WTC11 (cell line): ENCODE measurements around the gene FOXA1. TPM values are rescaled to one million over a fixed set of nuclear protein-coding genes. Genes with fewer than 3 reads are reported as not detected.

Experiments
- ATAC-seq: fragments of 200-7000 bp; cut with Tn5 transposase; 2 replicates; pipeline ENCODE4 v1.10.0; 2021; ENCODE audit warnings: mild to moderate bottlenecking, moderate library complexity
- CTCF ChIA-PET: fragments of 300-600 bp; sonication (Branson Sonifier 250); formaldehyde crosslinking; loops from one replicate; lab custom pipeline; 2021; ENCODE audit warnings: antibody characterized with exemption; lab: Charles Lee
- POLR2A ChIA-PET: fragments of 350-600 bp; sonication (Branson Sonifier 250); formaldehyde crosslinking; loops from one replicate; lab custom pipeline; 2021; ENCODE audit warnings: antibody characterized with exemption; lab: Charles Lee
- DNase-seq: peaks from one replicate; pipeline ENCODE4 v3.0.0; 2021; ENCODE audit warnings: low spot score
- H3K27ac Mint-ChIP-seq: 2 replicates; pipeline ENCODE4 v1.8.0; 2021; ENCODE audit warnings: mixed read lengths
- H3K27me3 Mint-ChIP-seq: 2 replicates; pipeline ENCODE4 v1.8.0; 2021; ENCODE audit warnings: low read depth, mild to moderate bottlenecking, moderate library complexity, mixed read lengths
- H3K36me3 Mint-ChIP-seq: 2 replicates; pipeline ENCODE4 v1.8.0; 2021; ENCODE audit warnings: mixed read lengths
- H3K4me1 Mint-ChIP-seq: 2 replicates; pipeline ENCODE4 v1.8.0; 2022; ENCODE audit warnings: mixed read lengths
- H3K4me3 Mint-ChIP-seq: 2 replicates; pipeline ENCODE4 v1.8.0; 2021; ENCODE audit warnings: mild to moderate bottlenecking, moderate library complexity, mixed read lengths
- H3K9me3 Mint-ChIP-seq: 2 replicates; pipeline ENCODE4 v1.8.0; 2021; ENCODE audit warnings: mixed read lengths
- ELF4 ChIP-seq: sonication (generic); formaldehyde crosslinking; IDR thresholded peaks from 2 replicates; pipeline ENCODE4 v1.8.1; 2022; ENCODE audit warnings: low read depth, mild to moderate bottlenecking, moderate library complexity, missing genetic modification reagents
- EMX1 ChIP-seq: fragments of 250-450 bp; sonication (Bioruptor Pico); IDR thresholded peaks from 2 replicates; pipeline ENCODE4 v1.8.0; 2021; ENCODE audit warnings: mild to moderate bottlenecking
- FOXJ3 ChIP-seq: sonication (generic); formaldehyde crosslinking; IDR thresholded peaks from 2 replicates; pipeline ENCODE4 v1.9.0; 2021; ENCODE audit warnings: missing genetic modification reagents, mild to moderate bottlenecking, borderline replicate concordance
- JUN ChIP-seq: sonication (generic); formaldehyde crosslinking; IDR thresholded peaks from 2 replicates; pipeline ENCODE4 v1.8.0; 2023; ENCODE audit warnings: mild to moderate bottlenecking, missing genetic modification reagents
- NR1H2 ChIP-seq: sonication (generic); formaldehyde crosslinking; IDR thresholded peaks from 2 replicates; pipeline ENCODE4 v1.9.0; 2021; ENCODE audit warnings: mild to moderate bottlenecking, moderate library complexity, missing genetic modification reagents
- TP53 ChIP-seq: sonication (generic); formaldehyde crosslinking; IDR thresholded peaks from 2 replicates; pipeline ENCODE4 v1.8.1; 2023; ENCODE audit warnings: mild to moderate bottlenecking, missing genetic modification reagents
- ZNF121 ChIP-seq: sonication (generic); formaldehyde crosslinking; IDR thresholded peaks from 2 replicates; pipeline ENCODE4 v1.8.0; 2023; ENCODE audit warnings: missing genetic modification reagents
- ZNF232 ChIP-seq: sonication (generic); formaldehyde crosslinking; IDR thresholded peaks from 2 replicates; pipeline ENCODE4 v1.8.0; 2022; ENCODE audit warnings: mild to moderate bottlenecking, missing genetic modification reagents
- ZNF263 ChIP-seq: sonication (generic); formaldehyde crosslinking; IDR thresholded peaks from 2 replicates; pipeline ENCODE4 v1.8.1; 2022; ENCODE audit warnings: low read depth, mild to moderate bottlenecking, moderate library complexity, missing genetic modification reagents
- ZNF317 ChIP-seq: sonication (generic); formaldehyde crosslinking; IDR thresholded peaks from 2 replicates; pipeline ENCODE4 v1.8.1; 2023; ENCODE audit warnings: low read depth, mild to moderate bottlenecking, moderate library complexity, missing genetic modification reagents, borderline replicate concordance
- total RNA-seq: library from RNA; stranded (reverse); gene quantifications from 3 replicates; pipeline ENCODE4 v1.2.3, GENCODE V29; 2021
- TF ChIP-seq, protein P1 (sequence below): sonication (generic); formaldehyde crosslinking; IDR thresholded peaks from 2 replicates; pipeline ENCODE4 v1.8.0; 2023; ENCODE audit warnings: missing genetic modification reagents, mild to moderate bottlenecking, borderline replicate concordance
- TF ChIP-seq, protein P2 (sequence below): sonication (generic); formaldehyde crosslinking; IDR thresholded peaks from 2 replicates; pipeline ENCODE4 v1.8.1; 2022; ENCODE audit warnings: mild to moderate bottlenecking, missing genetic modification reagents, moderate library complexity, borderline replicate concordance
- TF ChIP-seq, protein P3 (sequence below): sonication (generic); formaldehyde crosslinking; IDR thresholded peaks from 2 replicates; pipeline ENCODE4 v1.8.1; 2023; ENCODE audit warnings: mild to moderate bottlenecking, moderate library complexity, missing genetic modification reagents
- TF ChIP-seq, protein P4 (sequence below): sonication (generic); formaldehyde crosslinking; IDR thresholded peaks from 2 replicates; pipeline ENCODE4 v1.8.0; 2022; ENCODE audit warnings: missing genetic modification reagents
- TF ChIP-seq, protein P5 (sequence below): sonication (generic); formaldehyde crosslinking; IDR thresholded peaks from 2 replicates; pipeline ENCODE4 v1.8.0; 2023; ENCODE audit warnings: missing genetic modification reagents
- TF ChIP-seq, protein P6 (sequence below): sonication (generic); formaldehyde crosslinking; IDR thresholded peaks from 2 replicates; pipeline ENCODE4 v1.8.0; 2022; ENCODE audit warnings: mild to moderate bottlenecking, missing genetic modification reagents
- TF ChIP-seq, protein P7 (sequence below): sonication (generic); formaldehyde crosslinking; IDR thresholded peaks from 2 replicates; pipeline ENCODE4 v1.8.1; 2023; ENCODE audit warnings: mild to moderate bottlenecking, missing genetic modification reagents

FOXA1 gene
- total RNA-seq, 1 experiment from 2014 or later, result 0.28 TPM

DNA sequence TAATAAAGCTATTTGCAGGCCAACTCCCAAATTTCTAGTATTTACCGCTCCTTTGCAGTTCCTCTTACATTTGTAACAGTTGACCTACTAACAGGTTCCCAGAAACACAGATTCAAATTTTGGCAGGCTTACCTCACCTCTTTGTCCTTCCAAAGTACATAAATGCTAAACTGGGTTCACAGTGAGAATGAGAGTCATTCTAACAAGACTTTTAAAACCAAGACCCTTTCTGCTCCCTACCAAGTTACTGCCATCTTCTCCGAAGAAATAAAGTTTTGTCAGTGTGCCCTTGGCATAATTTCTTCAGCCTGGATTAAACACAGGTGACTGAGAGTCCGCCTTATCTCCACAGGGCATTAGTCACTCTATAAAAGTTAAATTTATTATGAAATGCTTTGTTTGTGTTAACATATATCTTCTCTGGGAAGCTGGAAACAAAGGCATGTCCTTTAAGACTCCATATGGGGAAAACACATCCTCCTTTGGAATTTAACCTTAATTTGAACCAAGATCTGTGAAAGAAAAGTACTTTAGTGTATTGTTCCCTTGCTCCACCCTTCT is 28.2 kb downstream of the FOXA1 start:
- no peak for TF ChIP-seq EMX1 (CRISPR knock-in tag)
- TF ChIP-seq ZNF232 (CRISPR knock-in tag), result no peak
- TF ChIP-seq, protein P1, sequence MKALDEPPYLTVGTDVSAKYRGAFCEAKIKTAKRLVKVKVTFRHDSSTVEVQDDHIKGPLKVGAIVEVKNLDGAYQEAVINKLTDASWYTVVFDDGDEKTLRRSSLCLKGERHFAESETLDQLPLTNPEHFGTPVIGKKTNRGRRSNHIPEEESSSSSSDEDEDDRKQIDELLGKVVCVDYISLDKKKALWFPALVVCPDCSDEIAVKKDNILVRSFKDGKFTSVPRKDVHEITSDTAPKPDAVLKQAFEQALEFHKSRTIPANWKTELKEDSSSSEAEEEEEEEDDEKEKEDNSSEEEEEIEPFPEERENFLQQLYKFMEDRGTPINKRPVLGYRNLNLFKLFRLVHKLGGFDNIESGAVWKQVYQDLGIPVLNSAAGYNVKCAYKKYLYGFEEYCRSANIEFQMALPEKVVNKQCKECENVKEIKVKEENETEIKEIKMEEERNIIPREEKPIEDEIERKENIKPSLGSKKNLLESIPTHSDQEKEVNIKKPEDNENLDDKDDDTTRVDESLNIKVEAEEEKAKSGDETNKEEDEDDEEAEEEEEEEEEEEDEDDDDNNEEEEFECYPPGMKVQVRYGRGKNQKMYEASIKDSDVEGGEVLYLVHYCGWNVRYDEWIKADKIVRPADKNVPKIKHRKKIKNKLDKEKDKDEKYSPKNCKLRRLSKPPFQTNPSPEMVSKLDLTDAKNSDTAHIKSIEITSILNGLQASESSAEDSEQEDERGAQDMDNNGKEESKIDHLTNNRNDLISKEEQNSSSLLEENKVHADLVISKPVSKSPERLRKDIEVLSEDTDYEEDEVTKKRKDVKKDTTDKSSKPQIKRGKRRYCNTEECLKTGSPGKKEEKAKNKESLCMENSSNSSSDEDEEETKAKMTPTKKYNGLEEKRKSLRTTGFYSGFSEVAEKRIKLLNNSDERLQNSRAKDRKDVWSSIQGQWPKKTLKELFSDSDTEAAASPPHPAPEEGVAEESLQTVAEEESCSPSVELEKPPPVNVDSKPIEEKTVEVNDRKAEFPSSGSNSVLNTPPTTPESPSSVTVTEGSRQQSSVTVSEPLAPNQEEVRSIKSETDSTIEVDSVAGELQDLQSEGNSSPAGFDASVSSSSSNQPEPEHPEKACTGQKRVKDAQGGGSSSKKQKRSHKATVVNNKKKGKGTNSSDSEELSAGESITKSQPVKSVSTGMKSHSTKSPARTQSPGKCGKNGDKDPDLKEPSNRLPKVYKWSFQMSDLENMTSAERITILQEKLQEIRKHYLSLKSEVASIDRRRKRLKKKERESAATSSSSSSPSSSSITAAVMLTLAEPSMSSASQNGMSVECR (CRISPR knock-in tag), result no peak
- TF ChIP-seq, protein P2, sequence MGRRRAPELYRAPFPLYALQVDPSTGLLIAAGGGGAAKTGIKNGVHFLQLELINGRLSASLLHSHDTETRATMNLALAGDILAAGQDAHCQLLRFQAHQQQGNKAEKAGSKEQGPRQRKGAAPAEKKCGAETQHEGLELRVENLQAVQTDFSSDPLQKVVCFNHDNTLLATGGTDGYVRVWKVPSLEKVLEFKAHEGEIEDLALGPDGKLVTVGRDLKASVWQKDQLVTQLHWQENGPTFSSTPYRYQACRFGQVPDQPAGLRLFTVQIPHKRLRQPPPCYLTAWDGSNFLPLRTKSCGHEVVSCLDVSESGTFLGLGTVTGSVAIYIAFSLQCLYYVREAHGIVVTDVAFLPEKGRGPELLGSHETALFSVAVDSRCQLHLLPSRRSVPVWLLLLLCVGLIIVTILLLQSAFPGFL (CRISPR knock-in tag), result no peak
- TF ChIP-seq ELF4 (CRISPR knock-in tag), result no peak
- TF ChIP-seq, protein P3, sequence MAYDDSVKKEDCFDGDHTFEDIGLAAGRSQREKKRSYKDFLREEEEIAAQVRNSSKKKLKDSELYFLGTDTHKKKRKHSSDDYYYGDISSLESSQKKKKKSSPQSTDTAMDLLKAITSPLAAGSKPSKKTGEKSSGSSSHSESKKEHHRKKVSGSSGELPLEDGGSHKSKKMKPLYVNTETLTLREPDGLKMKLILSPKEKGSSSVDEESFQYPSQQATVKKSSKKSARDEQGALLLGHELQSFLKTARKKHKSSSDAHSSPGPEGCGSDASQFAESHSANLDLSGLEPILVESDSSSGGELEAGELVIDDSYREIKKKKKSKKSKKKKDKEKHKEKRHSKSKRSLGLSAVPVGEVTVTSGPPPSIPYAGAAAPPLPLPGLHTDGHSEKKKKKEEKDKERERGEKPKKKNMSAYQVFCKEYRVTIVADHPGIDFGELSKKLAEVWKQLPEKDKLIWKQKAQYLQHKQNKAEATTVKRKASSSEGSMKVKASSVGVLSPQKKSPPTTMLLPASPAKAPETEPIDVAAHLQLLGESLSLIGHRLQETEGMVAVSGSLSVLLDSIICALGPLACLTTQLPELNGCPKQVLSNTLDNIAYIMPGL (CRISPR knock-in tag), result no peak
- TF ChIP-seq ZNF121, result no peak
- TF ChIP-seq, protein P4, sequence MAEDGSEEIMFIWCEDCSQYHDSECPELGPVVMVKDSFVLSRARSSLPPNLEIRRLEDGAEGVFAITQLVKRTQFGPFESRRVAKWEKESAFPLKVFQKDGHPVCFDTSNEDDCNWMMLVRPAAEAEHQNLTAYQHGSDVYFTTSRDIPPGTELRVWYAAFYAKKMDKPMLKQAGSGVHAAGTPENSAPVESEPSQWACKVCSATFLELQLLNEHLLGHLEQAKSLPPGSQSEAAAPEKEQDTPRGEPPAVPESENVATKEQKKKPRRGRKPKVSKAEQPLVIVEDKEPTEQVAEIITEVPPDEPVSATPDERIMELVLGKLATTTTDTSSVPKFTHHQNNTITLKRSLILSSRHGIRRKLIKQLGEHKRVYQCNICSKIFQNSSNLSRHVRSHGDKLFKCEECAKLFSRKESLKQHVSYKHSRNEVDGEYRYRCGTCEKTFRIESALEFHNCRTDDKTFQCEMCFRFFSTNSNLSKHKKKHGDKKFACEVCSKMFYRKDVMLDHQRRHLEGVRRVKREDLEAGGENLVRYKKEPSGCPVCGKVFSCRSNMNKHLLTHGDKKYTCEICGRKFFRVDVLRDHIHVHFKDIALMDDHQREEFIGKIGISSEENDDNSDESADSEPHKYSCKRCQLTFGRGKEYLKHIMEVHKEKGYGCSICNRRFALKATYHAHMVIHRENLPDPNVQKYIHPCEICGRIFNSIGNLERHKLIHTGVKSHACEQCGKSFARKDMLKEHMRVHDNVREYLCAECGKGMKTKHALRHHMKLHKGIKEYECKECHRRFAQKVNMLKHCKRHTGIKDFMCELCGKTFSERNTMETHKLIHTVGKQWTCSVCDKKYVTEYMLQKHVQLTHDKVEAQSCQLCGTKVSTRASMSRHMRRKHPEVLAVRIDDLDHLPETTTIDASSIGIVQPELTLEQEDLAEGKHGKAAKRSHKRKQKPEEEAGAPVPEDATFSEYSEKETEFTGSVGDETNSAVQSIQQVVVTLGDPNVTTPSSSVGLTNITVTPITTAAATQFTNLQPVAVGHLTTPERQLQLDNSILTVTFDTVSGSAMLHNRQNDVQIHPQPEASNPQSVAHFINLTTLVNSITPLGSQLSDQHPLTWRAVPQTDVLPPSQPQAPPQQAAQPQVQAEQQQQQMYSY, result no peak
- TF ChIP-seq, protein P5, sequence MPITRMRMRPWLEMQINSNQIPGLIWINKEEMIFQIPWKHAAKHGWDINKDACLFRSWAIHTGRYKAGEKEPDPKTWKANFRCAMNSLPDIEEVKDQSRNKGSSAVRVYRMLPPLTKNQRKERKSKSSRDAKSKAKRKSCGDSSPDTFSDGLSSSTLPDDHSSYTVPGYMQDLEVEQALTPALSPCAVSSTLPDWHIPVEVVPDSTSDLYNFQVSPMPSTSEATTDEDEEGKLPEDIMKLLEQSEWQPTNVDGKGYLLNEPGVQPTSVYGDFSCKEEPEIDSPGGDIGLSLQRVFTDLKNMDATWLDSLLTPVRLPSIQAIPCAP (CRISPR knock-in tag), result no peak
- no peak for TF ChIP-seq FOXJ3 (CRISPR knock-in tag)
- TF ChIP-seq, protein P6, sequence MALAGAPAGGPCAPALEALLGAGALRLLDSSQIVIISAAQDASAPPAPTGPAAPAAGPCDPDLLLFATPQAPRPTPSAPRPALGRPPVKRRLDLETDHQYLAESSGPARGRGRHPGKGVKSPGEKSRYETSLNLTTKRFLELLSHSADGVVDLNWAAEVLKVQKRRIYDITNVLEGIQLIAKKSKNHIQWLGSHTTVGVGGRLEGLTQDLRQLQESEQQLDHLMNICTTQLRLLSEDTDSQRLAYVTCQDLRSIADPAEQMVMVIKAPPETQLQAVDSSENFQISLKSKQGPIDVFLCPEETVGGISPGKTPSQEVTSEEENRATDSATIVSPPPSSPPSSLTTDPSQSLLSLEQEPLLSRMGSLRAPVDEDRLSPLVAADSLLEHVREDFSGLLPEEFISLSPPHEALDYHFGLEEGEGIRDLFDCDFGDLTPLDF (CRISPR knock-in tag), result no peak
- TF ChIP-seq, protein P7, sequence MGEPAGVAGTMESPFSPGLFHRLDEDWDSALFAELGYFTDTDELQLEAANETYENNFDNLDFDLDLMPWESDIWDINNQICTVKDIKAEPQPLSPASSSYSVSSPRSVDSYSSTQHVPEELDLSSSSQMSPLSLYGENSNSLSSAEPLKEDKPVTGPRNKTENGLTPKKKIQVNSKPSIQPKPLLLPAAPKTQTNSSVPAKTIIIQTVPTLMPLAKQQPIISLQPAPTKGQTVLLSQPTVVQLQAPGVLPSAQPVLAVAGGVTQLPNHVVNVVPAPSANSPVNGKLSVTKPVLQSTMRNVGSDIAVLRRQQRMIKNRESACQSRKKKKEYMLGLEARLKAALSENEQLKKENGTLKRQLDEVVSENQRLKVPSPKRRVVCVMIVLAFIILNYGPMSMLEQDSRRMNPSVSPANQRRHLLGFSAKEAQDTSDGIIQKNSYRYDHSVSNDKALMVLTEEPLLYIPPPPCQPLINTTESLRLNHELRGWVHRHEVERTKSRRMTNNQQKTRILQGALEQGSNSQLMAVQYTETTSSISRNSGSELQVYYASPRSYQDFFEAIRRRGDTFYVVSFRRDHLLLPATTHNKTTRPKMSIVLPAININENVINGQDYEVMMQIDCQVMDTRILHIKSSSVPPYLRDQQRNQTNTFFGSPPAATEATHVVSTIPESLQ (CRISPR knock-in tag), result no peak
- TF ChIP-seq ZNF263, result no peak
- no peak for TF ChIP-seq JUN (CRISPR knock-in tag)
- no peak for TF ChIP-seq NR1H2
- TF ChIP-seq TP53 (CRISPR knock-in tag), result no peak
- no peak for TF ChIP-seq ZNF317 (CRISPR knock-in tag)
- TF ChIP-seq, all 79 proteins: peak for 0
- H3K4me3 Mint-ChIP-seq, result no peak overlapping the region
- H3K27me3 Mint-ChIP-seq, result no peaks in the 10 kb centered on the region
- DNase-seq (no peak), ATAC-seq (peak; percentile 50)
- H3K9me3 Mint-ChIP-seq, result no peaks in the 10 kb centered on the region
- peaks cover 9% of the 10 kb centered on the region for H3K4me1 Mint-ChIP-seq
- POLR2A ChIA-PET, result no interaction called here
- no peak overlapping the region for H3K27ac Mint-ChIP-seq
- CTCF ChIA-PET, result no interaction called here
- H3K36me3 Mint-ChIP-seq, result no peaks in the 10 kb centered on the region
